Measurements from ENCODE around the gene BMI1.

- TF ChIP-seq CTCF (IDR thresholded peaks at IDR 0.05; ENCODE audit: low read depth, low read length, poor library complexity, severe bottlenecking) (no peak), EZH2phosphoT487 (IDR thresholded peaks at IDR 0.05; ENCODE audit: borderline replicate concordance, low read length) (no peak)
Measured at GRCh38 chr10:22294694-22295093, 26.2 kb upstream of the BMI1 start.
